T-helper 2 cell treated with Interferon-gamma antibody and Interleukin-4, amounts not matched to agents 100 ng/mL and 5 ng/mL, for 36 hours (primary cell): Measurements from ENCODE around the gene CACNA1H. TPM values are rescaled to one million over a fixed set of nuclear protein-coding genes. Genes with fewer than 3 reads are reported as not detected.

Experiments
- intact Hi-C: fragments of 100-400 bp; cut with micrococcal nuclease; formaldehyde crosslinking; loops from one replicate; pipeline ENCODE4 v1.15.1; 2023
- total RNA-seq: library from RNA; stranded (reverse); gene quantifications from 2 replicates; pipeline ENCODE4 v1.2.3, GENCODE V29; 2022

The CACNA1H gene
- total RNA-seq, 1 donor from 2014 or later, result 0.66 TPM

DNA sequence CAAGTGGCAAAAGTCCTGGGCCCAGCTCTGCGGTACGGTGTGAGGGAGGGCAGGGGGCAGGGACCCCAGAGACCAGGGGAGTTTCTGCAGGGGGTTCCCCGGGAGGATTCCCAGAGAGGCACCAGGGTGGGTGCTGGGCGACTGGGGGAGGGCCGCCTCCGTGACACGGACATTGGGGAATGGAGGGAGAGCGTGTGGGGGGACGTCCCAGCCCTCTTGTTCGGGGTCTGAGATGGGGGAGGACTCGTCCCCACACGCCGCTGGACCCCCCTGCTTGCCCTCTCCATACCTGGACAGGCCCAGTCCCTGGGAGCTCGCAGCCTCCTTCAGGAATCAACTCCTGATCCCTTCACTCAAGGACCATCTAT is 30.5 kb upstream of the CACNA1H start:
- intact Hi-C loops, result no loop called here

GRCh38 chr16:1123525-1124230 is 29.2 kb upstream of the CACNA1H start:
- intact Hi-C loops, result no loop called here

DNA sequence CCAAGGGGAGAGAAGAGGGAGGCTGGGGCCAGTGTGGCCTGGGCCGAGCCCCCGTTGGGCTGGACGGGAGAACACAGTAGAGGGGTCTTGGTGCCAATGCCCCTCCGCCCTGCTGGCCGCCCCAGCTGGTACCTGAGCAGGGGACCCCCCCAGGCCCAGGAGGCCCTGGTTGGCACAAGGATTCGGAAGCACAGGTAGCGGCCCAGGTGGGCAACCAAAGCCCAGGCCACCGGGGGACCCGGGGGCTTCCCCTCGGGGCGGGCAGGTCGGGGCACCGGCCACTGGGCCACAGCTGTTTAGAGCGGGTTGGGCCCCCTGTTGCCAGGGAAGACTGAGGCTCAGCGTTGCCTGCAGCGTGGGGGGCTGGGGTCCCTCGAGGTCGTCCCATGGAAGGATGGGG is 28.6 kb upstream of the CACNA1H start:
- intact Hi-C loops, result no loop called here

DNA sequence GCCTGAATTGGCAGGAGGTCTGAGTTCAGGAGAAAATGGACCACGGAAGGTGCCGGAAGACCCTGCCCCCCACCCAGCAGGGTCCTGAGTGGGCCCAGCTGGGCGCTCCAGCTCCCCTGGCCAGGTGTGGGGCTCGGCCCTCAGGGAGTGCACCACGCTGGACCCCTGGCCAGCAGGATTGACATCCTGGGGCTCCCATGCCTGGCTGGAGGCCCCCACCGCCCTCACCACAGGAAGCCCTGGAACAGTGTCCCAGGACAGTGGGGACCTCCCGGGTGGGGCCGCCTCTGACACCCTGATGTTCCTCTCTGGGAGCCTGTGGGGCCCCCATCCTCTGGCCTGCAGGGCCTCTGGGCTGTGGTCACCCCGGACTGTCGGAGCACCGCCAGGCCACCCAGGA is 28.1 kb upstream of the CACNA1H start:
- intact Hi-C loops, result no loop called here

DNA sequence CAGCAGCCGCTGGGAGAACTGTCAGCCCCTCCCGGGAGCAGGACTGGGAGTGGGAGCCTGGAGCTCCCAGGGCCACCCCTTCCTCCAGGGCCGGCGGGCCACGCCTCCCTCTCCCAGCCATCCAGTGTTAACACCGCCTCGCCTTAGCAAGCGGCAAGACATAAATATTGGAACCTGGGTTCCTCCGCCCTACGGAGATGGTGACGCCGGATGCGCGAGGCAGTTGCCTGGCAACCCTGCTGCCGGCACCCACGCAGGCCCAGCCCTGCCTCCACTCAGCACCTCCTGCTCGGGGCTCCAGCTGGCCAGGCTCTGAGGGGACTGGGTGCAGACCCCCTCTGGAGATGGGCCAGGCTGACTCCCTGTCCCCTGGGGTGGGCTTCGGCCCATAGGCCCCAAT is 27.4 kb upstream of the CACNA1H start:
- intact Hi-C loops, result no loop called here

DNA sequence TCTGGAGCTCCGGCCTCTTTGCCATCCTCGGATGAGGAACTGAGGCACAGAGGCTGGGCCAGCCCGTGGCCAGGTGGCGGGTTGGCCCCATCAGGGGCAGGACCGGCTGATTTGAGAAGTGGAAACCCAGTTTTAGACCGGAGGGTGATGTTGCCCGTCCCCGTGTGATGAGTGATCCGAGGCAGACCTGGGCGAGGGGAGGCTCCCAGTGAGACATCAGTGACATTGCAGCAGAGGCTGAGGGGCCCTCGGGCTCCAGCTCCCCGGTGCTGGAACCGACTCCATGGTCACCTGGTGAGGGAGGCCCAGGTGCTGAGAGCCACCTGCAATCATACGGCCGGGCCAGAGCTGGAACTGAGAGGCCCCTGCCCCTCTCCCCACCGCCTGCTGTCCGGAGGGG is 26.9 kb upstream of the CACNA1H start:
- intact Hi-C loops, result no loop called here

GRCh38 chr16:1126586-1126985 is 26.3 kb upstream of the CACNA1H start:
- intact Hi-C loops, result no loop called here

GRCh38 chr16:1127101-1127500 is 25.8 kb upstream of the CACNA1H start:
- intact Hi-C loops, result no loop called here

DNA sequence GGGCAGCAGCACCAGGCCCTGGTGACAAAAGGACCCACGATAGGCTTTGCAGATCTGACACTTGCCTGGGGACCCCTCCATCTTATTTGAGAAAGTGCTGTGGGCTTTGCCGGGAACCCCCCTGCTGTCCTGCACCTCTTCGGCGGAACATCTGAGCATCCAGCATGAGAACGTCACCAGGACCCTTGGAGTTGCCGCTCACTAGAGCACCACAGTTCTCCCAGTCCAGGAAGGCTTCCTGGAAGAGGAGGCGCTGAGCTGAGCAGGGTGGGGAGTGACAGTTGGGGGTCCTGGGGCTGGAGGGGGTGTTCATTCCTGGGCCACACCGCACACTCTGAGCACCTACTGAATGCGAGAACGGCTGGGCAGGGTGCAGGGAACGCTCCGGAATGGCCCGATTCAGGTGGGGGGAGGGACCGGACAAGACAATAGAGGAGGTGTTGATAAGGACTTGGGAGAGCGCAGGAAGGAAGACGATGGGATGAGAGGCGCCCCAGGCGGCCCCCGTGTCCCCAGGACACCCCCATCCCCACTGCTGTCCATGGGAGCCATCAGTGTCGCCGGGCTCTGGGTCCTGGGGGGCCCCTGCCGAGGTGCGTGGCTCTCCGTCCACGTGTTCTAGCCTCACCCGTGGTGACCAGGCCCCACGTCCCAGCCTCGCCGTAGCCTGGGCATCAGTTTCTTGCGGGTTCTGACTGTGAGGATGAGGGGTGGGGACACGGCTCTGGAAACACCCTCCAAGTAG is 24.8 kb upstream of the CACNA1H start:
- intact Hi-C loops, result no loop called here

GRCh38 chr16:1129106-1129960 is 23.6 kb upstream of the CACNA1H start:
- intact Hi-C loops, result no loop called here

GRCh38 chr16:1130382-1130781 is 22.5 kb upstream of the CACNA1H start:
- intact Hi-C loops, result no loop called here

DNA sequence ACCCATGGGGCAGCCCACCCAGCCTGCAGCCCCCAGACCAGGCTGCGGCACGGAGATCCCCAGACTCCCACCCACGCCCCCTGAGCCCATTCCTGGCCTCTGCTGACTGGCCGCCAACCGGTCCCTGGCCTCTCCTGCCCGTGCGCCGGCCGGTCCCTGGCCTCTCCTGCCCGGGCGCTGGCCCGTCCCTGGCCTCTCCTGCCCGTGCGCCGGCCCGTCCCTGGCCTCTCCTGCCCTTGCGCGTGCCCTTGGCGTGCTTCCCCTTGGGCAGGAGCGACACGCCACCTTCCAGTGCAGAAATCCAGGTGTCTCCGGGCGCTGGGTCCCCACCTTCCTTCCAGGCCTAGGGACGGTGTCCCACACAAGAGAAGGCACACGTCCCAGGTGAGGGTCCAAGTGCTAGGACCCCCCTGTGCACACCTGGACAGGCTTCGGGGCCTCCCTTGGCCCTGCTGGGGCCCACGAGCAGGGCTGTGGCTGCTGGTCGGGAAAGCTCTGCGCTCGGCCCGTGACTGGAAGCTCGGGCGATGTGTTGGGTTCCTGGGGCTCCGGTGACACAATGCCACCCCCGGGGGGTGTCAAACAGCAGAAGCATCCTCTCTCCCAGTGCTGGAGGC is 21.4 kb upstream of the CACNA1H start:
- intact Hi-C loops, result no loop called here

GRCh38 chr16:1132431-1132830 is 20.5 kb upstream of the CACNA1H start:
- intact Hi-C loops, result no loop called here

- intact Hi-C loops, result no loop called here
These were observed 19.6 kb upstream of the CACNA1H start for GRCh38 chr16:1133271-1133670.

DNA sequence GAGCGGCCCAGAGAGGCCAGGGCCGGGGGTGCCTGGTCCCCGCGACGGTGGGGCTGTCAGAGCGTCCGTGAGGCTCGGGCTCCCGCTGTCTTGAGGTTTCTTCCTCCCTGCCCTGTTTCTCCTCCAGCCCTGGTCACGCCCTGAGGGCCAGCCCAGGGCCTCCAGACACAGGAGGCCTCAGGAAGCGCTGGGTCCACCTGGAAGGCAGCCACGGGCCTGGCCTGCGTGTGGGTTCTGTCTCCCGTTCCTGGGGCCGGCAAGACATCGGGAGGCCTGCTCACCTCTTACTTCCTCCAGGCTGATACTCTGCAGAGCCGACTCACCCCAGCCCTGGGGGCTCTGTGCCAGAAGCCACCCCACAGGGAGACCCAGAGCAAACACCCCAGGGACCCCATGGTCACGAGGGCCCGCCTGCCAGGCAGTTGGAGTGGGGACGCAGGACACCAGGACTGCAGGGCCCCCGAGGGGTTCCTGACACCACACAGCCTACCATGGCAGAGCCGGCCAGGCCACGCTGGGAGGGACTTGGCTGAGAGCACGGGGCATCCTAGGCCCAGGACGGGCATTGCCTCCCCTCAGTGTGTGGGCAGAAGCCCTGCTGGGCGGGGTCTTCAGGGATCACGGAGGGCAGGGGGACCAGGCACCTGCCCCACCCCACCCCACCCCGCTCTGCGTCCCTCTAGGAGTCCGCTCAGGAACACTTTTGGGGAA is 18.9 kb upstream of the CACNA1H start:
- intact Hi-C loops, result no loop called here

DNA sequence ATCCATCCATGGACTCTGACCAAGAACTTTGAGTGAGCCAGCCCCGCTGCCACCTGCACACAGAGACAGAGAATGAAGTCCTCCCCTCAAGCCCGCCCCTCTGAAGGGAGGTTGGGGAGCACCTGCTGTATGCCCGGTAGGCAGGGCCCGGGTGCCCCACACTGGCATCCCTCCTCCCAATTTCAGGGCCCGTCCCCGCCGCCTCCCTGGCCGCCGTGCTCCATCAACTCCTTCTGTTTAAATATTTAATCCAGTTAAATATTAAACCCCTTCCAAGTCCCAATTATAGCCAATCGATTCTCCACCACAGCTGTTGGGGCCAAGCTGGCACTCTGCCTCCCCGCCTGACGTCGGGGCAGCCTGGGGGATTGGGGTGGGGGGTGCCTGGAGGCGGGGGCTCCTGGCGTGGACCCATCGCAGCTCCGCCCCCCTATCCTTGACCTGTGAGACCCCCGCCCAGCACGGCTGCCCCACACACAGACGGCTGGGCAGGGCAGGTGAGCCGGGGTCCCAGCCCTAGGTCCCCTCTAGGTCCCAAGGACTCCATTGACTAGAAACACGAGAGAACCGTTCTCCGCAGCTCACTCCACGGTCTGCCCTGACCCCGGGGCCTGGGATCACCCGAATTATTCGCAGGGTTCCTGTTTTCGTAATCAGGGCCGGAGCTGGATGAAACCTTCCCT is 18.0 kb upstream of the CACNA1H start:
- intact Hi-C loops, result no loop called here

GRCh38 chr16:1135459-1135825 is 17.5 kb upstream of the CACNA1H start:
- intact Hi-C loops, result no loop called here

DNA sequence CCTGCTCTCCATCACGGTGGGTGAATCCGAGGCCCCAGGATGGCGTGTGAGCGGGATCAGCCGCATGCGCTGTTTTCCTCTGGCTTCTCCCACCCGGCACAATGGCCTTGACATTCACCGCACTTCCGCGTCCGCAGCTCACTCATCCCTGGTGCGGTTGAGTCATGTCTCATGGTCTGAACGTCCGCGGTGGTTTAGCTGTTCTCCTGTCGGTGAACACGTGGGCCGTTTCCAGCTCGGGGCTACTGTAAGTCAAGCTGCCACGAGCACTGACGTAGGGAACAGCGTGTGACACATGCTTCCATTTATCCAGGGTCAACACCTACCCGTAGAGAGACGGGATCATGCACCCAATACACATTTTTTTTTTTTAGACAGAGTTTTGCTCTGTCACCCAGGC is 15.3 kb upstream of the CACNA1H start:
- intact Hi-C loops, result no loop called here

DNA sequence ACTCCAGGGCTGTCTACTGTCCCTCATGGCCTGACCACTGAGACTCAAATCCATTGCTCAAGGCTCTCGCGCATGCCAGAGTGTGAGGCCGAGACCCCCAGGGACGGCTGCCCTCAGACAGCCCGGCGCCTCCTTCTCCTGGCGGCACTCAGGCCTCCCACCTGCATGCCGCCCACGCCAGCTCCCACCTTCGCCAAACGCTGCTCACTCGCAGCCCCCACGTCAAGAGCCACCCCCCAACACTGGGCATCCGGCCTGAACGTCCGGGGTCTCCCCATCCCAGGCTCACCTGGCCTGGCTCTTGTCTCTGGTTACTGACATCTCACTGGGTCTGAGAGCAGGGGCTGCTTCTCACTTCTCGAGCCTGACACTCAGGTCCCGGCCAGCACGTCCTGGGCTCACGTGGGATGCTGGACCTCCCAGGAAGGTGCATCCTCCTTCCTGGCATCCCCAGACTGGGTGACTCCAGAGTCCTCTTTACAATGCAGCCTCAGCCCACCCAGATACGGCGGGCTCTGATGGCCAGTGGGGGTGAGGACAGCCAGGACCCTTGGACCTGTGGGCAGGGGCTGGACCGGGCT is 12.2 kb upstream of the CACNA1H start:
- intact Hi-C loops, result no loop called here

DNA sequence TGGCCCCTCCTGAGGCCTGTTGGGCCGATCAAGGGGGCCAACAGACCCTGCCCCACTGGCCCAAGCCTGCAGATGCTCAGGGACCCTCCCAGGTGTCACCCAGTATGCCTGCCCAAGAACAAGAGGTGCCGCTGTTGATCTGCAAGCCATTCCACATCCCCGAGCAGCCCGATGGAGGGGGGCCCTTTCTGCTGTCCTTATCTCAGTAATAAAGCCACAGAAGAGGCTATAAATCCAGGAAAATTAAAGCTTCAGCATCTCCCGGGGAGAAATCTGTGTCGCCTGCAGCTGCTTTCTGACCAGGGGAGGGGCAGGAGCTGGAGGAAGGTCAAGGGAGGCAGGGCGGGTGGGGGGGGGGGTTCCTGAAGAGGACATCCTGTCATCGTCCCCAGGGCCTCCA is 11.7 kb upstream of the CACNA1H start:
- intact Hi-C loops, result no loop called here
